ENCODE measurements around the gene CD8B. TPM values are rescaled to one million over a fixed set of nuclear protein-coding genes. Genes with fewer than 3 reads are reported as not detected.
"Not testable (repeated sequence)": the region's sequence is repeated elsewhere in the genome, so short reads cannot be mapped to it uniquely, and the experiment has no call there.

CD8B gene
- total and polyA plus RNA-seq, 2 donors (not counting 3 experiments of a cell fraction or from before 2014, with no cell fraction given): not detected

DNA sequence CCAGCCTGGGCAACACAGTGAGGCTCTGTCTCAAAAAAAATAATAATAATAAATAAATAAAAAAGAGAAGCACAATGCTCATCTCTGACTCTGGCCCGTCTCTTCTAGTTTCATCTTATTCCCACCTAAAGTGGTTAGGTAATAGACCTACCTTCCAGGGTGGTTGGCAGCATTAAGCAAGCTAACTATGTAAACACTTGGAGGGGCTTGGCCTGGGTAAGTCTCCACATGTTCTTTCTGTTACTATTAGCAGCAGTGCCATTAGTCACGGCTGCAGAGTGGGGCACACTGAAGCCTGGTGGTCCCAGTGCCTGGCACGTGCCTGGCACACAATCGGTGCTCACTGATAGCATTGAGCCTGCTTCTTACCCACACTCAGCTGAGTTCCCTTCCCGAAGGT, 4.0 kb downstream of the CD8B start:
- H3K9me3 ChIP-seq (replicated peaks; ENCODE audit: control insufficient read depth, insufficient read depth, low read length); CTCF ChIA-PET; BruUV-seq (replicated peaks); H3K27me3 ChIP-seq (ENCODE audit: control insufficient read depth in 2 of 2, insufficient read depth in 2 of 2, low read length in 2 of 2); POLR2A ChIA-PET; H3K9ac ChIP-seq (replicated peaks; ENCODE audit: extremely low read depth, insufficient read depth, low read length); H3K27ac ChIP-seq (ENCODE audit: insufficient read depth, low read depth, low read length); dilution Hi-C loops (cut with MboI; ENCODE audit: extremely low pct_ligation_motif_present, low sequenced_read_pairs); H3K4me1 ChIP-seq (ENCODE audit: control insufficient read depth, extremely low read depth, insufficient read depth, low read length); H3K36me3 ChIP-seq (ENCODE audit: control insufficient read depth in 2 of 2, extremely low read depth in 1 of 2, insufficient read depth in 2 of 2, low read length in 2 of 2); H4K20me1 ChIP-seq (replicated peaks; ENCODE audit: control insufficient read depth, extremely low read depth, insufficient read depth, low read length); H3K79me2 ChIP-seq (ENCODE audit: control insufficient read depth, insufficient read depth, low read length); DNase-seq (ENCODE audit: low read depth, low spot score); H3K4me3 ChIP-seq (replicated peaks in 1 of 3; ENCODE audit: insufficient read depth in 1 of 3, low read depth in 1 of 3, low read length in 3 of 3); FAIRE-seq; H3K9me1 ChIP-seq (replicated peaks; ENCODE audit: control insufficient read depth, extremely low read depth, insufficient read depth, low read length); intact Hi-C loops (cut with micrococcal nuclease); H3K4me2 ChIP-seq (ENCODE audit: insufficient read depth, low read length); H2AFZ ChIP-seq (ENCODE audit: low read depth, low read length): not testable (repeated sequence)

DNA sequence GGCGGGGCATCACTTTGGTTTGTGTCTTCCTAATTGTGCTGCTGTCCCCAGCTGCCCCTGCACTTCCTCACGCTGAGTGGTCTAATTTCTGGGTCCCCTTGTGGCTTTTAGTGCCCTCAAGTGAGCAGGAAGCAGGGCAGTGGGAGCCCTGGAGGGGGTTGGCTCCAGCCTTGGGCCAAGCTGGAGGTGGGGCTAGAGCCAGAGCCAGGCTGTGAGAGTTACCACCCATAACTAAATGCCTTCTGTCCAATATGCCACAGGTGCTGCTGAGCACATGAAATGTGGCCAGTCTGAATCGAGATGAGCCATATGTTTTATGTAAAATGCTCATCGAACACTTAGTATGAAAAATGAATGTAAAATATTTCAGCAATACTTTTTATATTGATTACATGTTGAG, 5.2 kb downstream of the CD8B start:
- H3K27me3 ChIP-seq (ENCODE audit: control insufficient read depth in 2 of 2, insufficient read depth in 2 of 2, low read length in 2 of 2); H3K9me1 ChIP-seq (replicated peaks; ENCODE audit: control insufficient read depth, extremely low read depth, insufficient read depth, low read length); POLR2A ChIA-PET; H4K20me1 ChIP-seq (replicated peaks; ENCODE audit: control insufficient read depth, extremely low read depth, insufficient read depth, low read length); DNase-seq (ENCODE audit: low read depth, low spot score); H2AFZ ChIP-seq (ENCODE audit: low read depth, low read length); CTCF ChIA-PET; H3K36me3 ChIP-seq (ENCODE audit: control insufficient read depth in 2 of 2, extremely low read depth in 1 of 2, insufficient read depth in 2 of 2, low read length in 2 of 2); H3K9me3 ChIP-seq (replicated peaks; ENCODE audit: control insufficient read depth, insufficient read depth, low read length); H3K27ac ChIP-seq (ENCODE audit: insufficient read depth, low read depth, low read length); dilution Hi-C loops (cut with MboI; ENCODE audit: extremely low pct_ligation_motif_present, low sequenced_read_pairs); H3K9ac ChIP-seq (replicated peaks; ENCODE audit: extremely low read depth, insufficient read depth, low read length); FAIRE-seq; H3K4me3 ChIP-seq (replicated peaks in 1 of 3; ENCODE audit: insufficient read depth in 1 of 3, low read depth in 1 of 3, low read length in 3 of 3); intact Hi-C loops (cut with micrococcal nuclease); H3K4me2 ChIP-seq (ENCODE audit: insufficient read depth, low read length); H3K79me2 ChIP-seq (ENCODE audit: control insufficient read depth, insufficient read depth, low read length); H3K4me1 ChIP-seq (ENCODE audit: control insufficient read depth, extremely low read depth, insufficient read depth, low read length); BruUV-seq (replicated peaks): not testable (repeated sequence)

GRCh38 chr2:86855981-86856380, 5.7 kb downstream of the CD8B start:
- H3K4me2 ChIP-seq (ENCODE audit: insufficient read depth, low read length); H3K79me2 ChIP-seq (ENCODE audit: control insufficient read depth, insufficient read depth, low read length); CTCF ChIA-PET; BruUV-seq (replicated peaks); H3K9me3 ChIP-seq (replicated peaks; ENCODE audit: control insufficient read depth, insufficient read depth, low read length); H3K9ac ChIP-seq (replicated peaks; ENCODE audit: extremely low read depth, insufficient read depth, low read length); H2AFZ ChIP-seq (ENCODE audit: low read depth, low read length); H3K4me3 ChIP-seq (replicated peaks in 1 of 3; ENCODE audit: insufficient read depth in 1 of 3, low read depth in 1 of 3, low read length in 3 of 3); FAIRE-seq; H4K20me1 ChIP-seq (replicated peaks; ENCODE audit: control insufficient read depth, extremely low read depth, insufficient read depth, low read length); H3K4me1 ChIP-seq (ENCODE audit: control insufficient read depth, extremely low read depth, insufficient read depth, low read length); H3K27me3 ChIP-seq (ENCODE audit: control insufficient read depth in 2 of 2, insufficient read depth in 2 of 2, low read length in 2 of 2); intact Hi-C loops (cut with micrococcal nuclease); H3K36me3 ChIP-seq (ENCODE audit: control insufficient read depth in 2 of 2, extremely low read depth in 1 of 2, insufficient read depth in 2 of 2, low read length in 2 of 2); DNase-seq (ENCODE audit: low read depth, low spot score); H3K27ac ChIP-seq (ENCODE audit: insufficient read depth, low read depth, low read length); POLR2A ChIA-PET; H3K9me1 ChIP-seq (replicated peaks; ENCODE audit: control insufficient read depth, extremely low read depth, insufficient read depth, low read length); dilution Hi-C loops (cut with MboI; ENCODE audit: extremely low pct_ligation_motif_present, low sequenced_read_pairs): not testable (repeated sequence)

DNA sequence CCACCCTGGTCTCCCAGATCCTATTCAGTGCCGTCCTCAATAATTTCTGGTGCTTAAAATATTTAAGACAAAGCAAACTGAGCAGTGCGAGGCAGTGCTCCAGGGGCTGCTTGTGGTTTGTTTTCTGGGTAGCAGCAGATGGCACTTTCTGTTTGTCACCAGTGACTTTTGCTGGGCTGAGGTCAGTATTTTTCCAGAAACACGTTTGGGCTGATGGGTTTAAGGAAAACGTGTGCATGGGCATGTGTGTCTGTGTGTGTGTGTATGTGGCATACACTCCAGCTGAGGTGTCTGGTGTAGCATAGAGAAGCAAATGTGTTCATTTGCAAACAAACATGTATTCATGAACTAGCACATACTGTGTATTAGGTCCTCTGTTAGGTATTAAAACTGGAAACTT, 10.1 kb downstream of the CD8B start:
- H3K4me2 ChIP-seq (ENCODE audit: insufficient read depth, low read length); H3K9ac ChIP-seq (replicated peaks; ENCODE audit: extremely low read depth, insufficient read depth, low read length); H3K9me1 ChIP-seq (replicated peaks; ENCODE audit: control insufficient read depth, extremely low read depth, insufficient read depth, low read length); FAIRE-seq; H4K20me1 ChIP-seq (replicated peaks; ENCODE audit: control insufficient read depth, extremely low read depth, insufficient read depth, low read length); H3K36me3 ChIP-seq (ENCODE audit: control insufficient read depth in 2 of 2, extremely low read depth in 1 of 2, insufficient read depth in 2 of 2, low read length in 2 of 2); H2AFZ ChIP-seq (ENCODE audit: low read depth, low read length); intact Hi-C loops (cut with micrococcal nuclease); dilution Hi-C loops (cut with MboI; ENCODE audit: extremely low pct_ligation_motif_present, low sequenced_read_pairs); POLR2A ChIA-PET; DNase-seq (ENCODE audit: low read depth, low spot score); H3K9me3 ChIP-seq (replicated peaks; ENCODE audit: control insufficient read depth, insufficient read depth, low read length); H3K4me1 ChIP-seq (ENCODE audit: control insufficient read depth, extremely low read depth, insufficient read depth, low read length); H3K79me2 ChIP-seq (ENCODE audit: control insufficient read depth, insufficient read depth, low read length); CTCF ChIA-PET; H3K27ac ChIP-seq (ENCODE audit: insufficient read depth, low read depth, low read length); BruUV-seq (replicated peaks); H3K27me3 ChIP-seq (ENCODE audit: control insufficient read depth in 2 of 2, insufficient read depth in 2 of 2, low read length in 2 of 2); H3K4me3 ChIP-seq (replicated peaks in 1 of 3; ENCODE audit: insufficient read depth in 1 of 3, low read depth in 1 of 3, low read length in 3 of 3): not testable (repeated sequence)
